Spleen (tissue), 11 donors: ENCODE results near the gene ADGRD1. TPM values are rescaled to one million over a fixed set of nuclear protein-coding genes. Genes with fewer than 3 reads are reported as not detected.

ENCODE experiments used
- DNase-seq: peaks from one replicate; pipeline ENCODE4 v3.0.0-alpha.2; 2020
- H3K27ac ChIP-seq, 8 donors: fragments of 200-600 bp; sonication (generic) in 7 of 8; 1 replicate in 4 of 8; 2 replicates in 4 of 8; pipeline versions ENCODE4 v1.5.0 to v1.8.0; 2016 to 2021; ENCODE audit warnings: inconsistent platforms in 4 of 8, mild to moderate bottlenecking in 4 of 8, moderate library complexity in 1 of 8
- H3K27me3 ChIP-seq, 7 donors: fragments of 200-600 bp; sonication (generic) in 6 of 7; replicated peaks in 1 of 7; 1 replicate in 4 of 7; 2 replicates in 3 of 7; pipeline versions ENCODE4 v1.5.0 to v1.8.0; 2016 to 2021; ENCODE audit warnings: inconsistent platforms in 3 of 7, mild to moderate bottlenecking in 1 of 7
- H3K36me3 ChIP-seq, 6 donors: fragments of 200-600 bp; sonication (generic) in 5 of 6; 1 replicate in 4 of 6; 2 replicates in 2 of 6; pipeline versions ENCODE4 v1.5.0 to v1.8.0; 2016 to 2021; ENCODE audit warnings: inconsistent platforms in 2 of 6
- H3K4me1 ChIP-seq, 6 donors: fragments of 200-600 bp; sonication (generic) in 5 of 6; 1 replicate in 3 of 6; 2 replicates in 3 of 6; pipeline versions ENCODE4 v1.5.0 to v1.8.0; 2016 to 2021; ENCODE audit warnings: inconsistent platforms in 3 of 6
- H3K4me3 ChIP-seq, 8 donors: fragments of 200-600 bp; sonication (generic) in 7 of 8; 1 replicate in 4 of 8; 2 replicates in 4 of 8; pipeline versions ENCODE4 v1.5.0 to v1.8.0; 2016 to 2021; ENCODE audit warnings: inconsistent platforms in 4 of 8, mild to moderate bottlenecking in 4 of 8, moderate library complexity in 2 of 8
- H3K9me3 ChIP-seq, 8 donors: fragments of 200-600 bp; sonication (generic) in 7 of 8; 1 replicate in 4 of 8; 2 replicates in 4 of 8; pipeline versions ENCODE4 v1.5.0 to v1.8.0; 2016 to 2021; ENCODE audit warnings: inconsistent platforms in 4 of 8
- CTCF ChIP-seq, 11 experiments: fragments of 200-600 bp in 7 of 11; fragments of 450-650 bp in 4 of 11; sonication (generic) in 4 of 11; IDR thresholded peaks in 8 of 11; conservative IDR thresholded peaks in 3 of 11; 1 replicate in 7 of 11; 2 replicates in 4 of 11; pipeline versions ENCODE4 v1.4.0 to v1.8.0; 2016 to 2021; ENCODE audit warnings: antibody characterized with exemption in 11 of 11, inconsistent platforms in 4 of 11, mild to moderate bottlenecking in 1 of 11
- POLR2A ChIP-seq, 3 donors: fragments of 450-650 bp; IDR thresholded peaks; one replicate each; pipeline ENCODE4 v1.5.1; 2017; ENCODE audit warnings: antibody characterized with exemption in 3 of 3, mild to moderate bottlenecking in 1 of 3
- POLR2AphosphoS5 ChIP-seq, 3 donors: sonication (generic); formaldehyde crosslinking; IDR thresholded peaks; one replicate each; pipeline ENCODE4 v1.5.1; 2017; ENCODE audit warnings: antibody characterized with exemption in 3 of 3
- WGBS, 5 donors: extraction: QIAGEN DNeasy Blood & Tissue Kit in 3 of 5; methylation state at CpG; one replicate each; pipeline versions ENCODE4 v1.1.5 to v1.1.7; 2013 to 2018; 5-methylcytosine and 5-hydroxymethylcytosine counted together
- intact Hi-C: fragments of 100-400 bp; cut with DNase I; formaldehyde crosslinking; loops from one replicate; pipeline ENCODE4 v1.15.0; 2023; ENCODE audit warnings: low total_unique reads
- polyA plus RNA-seq, 3 donors: library from polyadenylated mRNA; stranded (reverse); fragments of 200-250 nt; gene quantifications; one replicate each; pipeline ENCODE4 v1.2.1, GENCODE V29; 2013
- total RNA-seq, 7 donors: library from RNA; depleted of rRNA in 3 of 7; stranded (reverse); fragments of >200 nt in 3 of 7; fragmentation: NEBNext Ultra II Directional in 4 of 7; extraction: Animal tissue kit (Norgen Biotek cat#: 25700) in 4 of 7; gene quantifications; one replicate each; pipeline versions ENCODE4 v1.1.0 to v1.2.1, GENCODE V29; 2016 to 2021
- donor health status: healthy with polysubstance abuse.
- donor health status: DM: no; HTN: no; CAD: no; lungs with moderate emphysema.
- donor health status: DM: no; HTN: no; CAD: no.
- donor health status: Bipolar disorder and iron deficiency.
- donor health status: healthy.
- donor health status: DM: no; HTN: no; CAD: no.
- donor health status: DM: yes; HTN: yes; CAD: no.

The ADGRD1 gene
- total and polyA plus RNA-seq, 10 donors = 0.89 to 9.7 (median 4.8) TPM

GRCh38 chr12:131171029-131171428, 217.3 kb downstream of the ADGRD1 start:
- WGBS, 5 donors = 50 to 77% (median 69%) methylated on average over 4 of the region's 4 CpGs
- no peak overlapping the region for H3K4me3 ChIP-seq
- no peaks in the 10 kb centered on the region for H3K4me1 ChIP-seq
- H3K27me3 ChIP-seq = peaks cover 0 to 2% (median 0%) of the 10 kb centered on the region in 7 donors
- DNase-seq = no peak
- no peaks in the 10 kb centered on the region for H3K36me3 ChIP-seq
- intact Hi-C loops = no loop called here
- TF ChIP-seq POLR2AphosphoS5 (IDR thresholded peaks at IDR 0.05) = no peak
- TF ChIP-seq CTCF (IDR thresholded peaks at IDR 0.05 in 8 of 11, conservative IDR thresholded peaks at IDR 0.05 in 3 of 11) = no peak
- TF ChIP-seq POLR2A (IDR thresholded peaks at IDR 0.05) = no peak
- no peak overlapping the region for H3K27ac ChIP-seq
- peaks cover 0 to 34% (median 28%) of the 10 kb centered on the region in 8 donors for H3K9me3 ChIP-seq

GRCh38 chr12:131174901-131175300, 221.2 kb downstream of the ADGRD1 start:
- Histone ChIP-seq H3K27ac (no peak overlapping the region), H3K4me1 (no peaks in the 10 kb centered on the region), H3K27me3 (peaks cover 0 to 13% (median 0%) of the 10 kb centered on the region in 7 donors), H3K9me3 (peaks cover 0 to 61% (median 37%) of the 10 kb centered on the region in 8 donors), H3K36me3 (no peaks in the 10 kb centered on the region), H3K4me3 (no peak overlapping the region)
- intact Hi-C loops = no loop called here
- no peak for TF ChIP-seq CTCF (IDR thresholded peaks at IDR 0.05 in 8 of 11, conservative IDR thresholded peaks at IDR 0.05 in 3 of 11)
- no peak for TF ChIP-seq POLR2AphosphoS5 (IDR thresholded peaks at IDR 0.05)
- TF ChIP-seq POLR2A (IDR thresholded peaks at IDR 0.05) = no peak
- DNase-seq = no peak

- no peak overlapping the region for H3K4me3 ChIP-seq
- H3K9me3 ChIP-seq = peaks cover 0 to 61% (median 37%) of the 10 kb centered on the region in 8 donors
- H3K36me3 ChIP-seq = no peaks in the 10 kb centered on the region
- H3K4me1 ChIP-seq = no peaks in the 10 kb centered on the region
- TF ChIP-seq POLR2AphosphoS5 (IDR thresholded peaks at IDR 0.05) (no peak), POLR2A (IDR thresholded peaks at IDR 0.05) (no peak), CTCF (IDR thresholded peaks at IDR 0.05 in 8 of 11, conservative IDR thresholded peaks at IDR 0.05 in 3 of 11) (no peak)
- peak; percentile 36 for DNase-seq
- peaks cover 0 to 13% (median 0%) of the 10 kb centered on the region in 7 donors for H3K27me3 ChIP-seq
- H3K27ac ChIP-seq = no peak overlapping the region
- intact Hi-C loops = no loop called here
These were observed 222.6 kb downstream of the ADGRD1 start for GRCh38 chr12:131176266-131176665.

- no peak overlapping the region for H3K27ac ChIP-seq
- TF ChIP-seq CTCF (IDR thresholded peaks at IDR 0.05 in 8 of 11, conservative IDR thresholded peaks at IDR 0.05 in 3 of 11) (no peak), POLR2A (IDR thresholded peaks at IDR 0.05) (no peak), POLR2AphosphoS5 (IDR thresholded peaks at IDR 0.05) (no peak)
- peaks cover 0 to 13% (median 0%) of the 10 kb centered on the region in 7 donors for H3K27me3 ChIP-seq
- no peaks in the 10 kb centered on the region for H3K36me3 ChIP-seq
- H3K9me3 ChIP-seq = peaks cover 0 to 61% (median 37%) of the 10 kb centered on the region in 8 donors
- DNase-seq = peak; percentile 28
- no peak overlapping the region for H3K4me3 ChIP-seq
- intact Hi-C loops = no loop called here
- WGBS, 5 donors = 71 to 92% (median 83%) methylated on average over 1 of the region's 1 CpG
- no peaks in the 10 kb centered on the region for H3K4me1 ChIP-seq
These were observed 223.2 kb downstream of the ADGRD1 start for GRCh38 chr12:131176926-131177325.
